AG04450 (cell line): Measurements from ENCODE around the gene RNF123. TPM values are rescaled to one million over a fixed set of nuclear protein-coding genes. Genes with fewer than 3 reads are reported as not detected.

Experiments
- CTCF ChIA-PET: fragments of 300-600, 350-600 bp; formaldehyde crosslinking; extraction: SDS; loops from one replicate; lab custom pipeline; 2022; ENCODE audit warnings: antibody characterized with exemption, inconsistent platforms; lab: Charles Lee
- POLR2A ChIA-PET: fragments of 350-600 bp; formaldehyde crosslinking; extraction: SDS; loops from one replicate; lab custom pipeline; 2021; ENCODE audit warnings: antibody characterized with exemption, inconsistent platforms; lab: Yijun Ruan, JAX
- DNase-seq: peaks from one replicate; pipeline ENCODE4 v3.0.0-alpha.2; 2011; ENCODE audit warnings: low read depth, low spot score
- H3K27ac ChIP-seq: one replicate; pipeline ENCODE4 v1.5.1; 2012; ENCODE audit warnings: low read depth, low read length, control low read depth
- H3K27me3 ChIP-seq: one replicate; pipeline ENCODE4 v1.6.0; 2012; ENCODE audit warnings: low read length; ENCODE audit not compliant: control insufficient read depth, insufficient read depth
- H3K4me3 ChIP-seq: 2 replicates; pipeline ENCODE4 v1.5.1; 2011; ENCODE audit warnings: mild to moderate bottlenecking, low read depth, low read length, control low read depth
- H3K9me3 ChIP-seq: 2 replicates; pipeline ENCODE4 v1.5.1; 2012; ENCODE audit warnings: low read length; ENCODE audit not compliant: control insufficient read depth, insufficient read depth
- polyA plus RNA-seq: library from polyadenylated mRNA; depleted of rRNA; stranded (reverse); fragments of >200 nt; gene quantifications from 2 replicates; pipeline ENCODE4 v1.2.3, GENCODE V29; 2011; rRNA removed
- small RNA-seq: library from RNA; depleted of rRNA; stranded (forward); fragments of <200 nt; gene quantifications from one replicate; pipeline ENCODE3, GENCODE V24; 2012; ENCODE audit warnings: low read depth; ENCODE audit not compliant: insufficient read length
- TF ChIP-seq, protein P1 (sequence below): IDR thresholded peaks from 2 replicates; pipeline ENCODE4 v1.5.1; 2011; ENCODE audit warnings: low read depth, low read length, control low read depth, inconsistent platforms

RNF123 gene
- polyA plus RNA-seq, 1 experiment, result 22.9 TPM

DNA sequence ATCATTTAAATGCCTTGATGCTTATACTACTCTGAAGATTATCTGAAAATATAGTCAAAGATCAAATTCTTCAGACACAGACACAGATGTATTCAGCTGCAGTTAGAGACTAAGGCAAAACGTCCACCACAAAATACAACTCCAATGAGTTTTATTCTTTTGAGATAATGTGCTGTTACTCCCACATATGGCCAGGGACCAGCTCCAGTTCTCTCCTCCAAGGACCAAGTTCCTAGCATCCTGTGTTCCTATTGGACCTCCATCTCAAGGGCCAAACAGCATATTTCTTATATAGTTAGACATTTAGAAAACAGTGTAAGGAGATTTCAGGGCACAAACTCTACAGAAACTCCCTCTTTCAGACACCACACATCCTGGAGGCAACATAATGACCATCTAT, 69.9 kb downstream of the RNF123 start:
- POLR2A ChIA-PET, result interaction anchor here (0.6 kb wide), 1 partner anchor 23 kb away, joined by 4 read pairs; no protein-coding TSS in a partner anchor
- TF ChIP-seq, protein P1, sequence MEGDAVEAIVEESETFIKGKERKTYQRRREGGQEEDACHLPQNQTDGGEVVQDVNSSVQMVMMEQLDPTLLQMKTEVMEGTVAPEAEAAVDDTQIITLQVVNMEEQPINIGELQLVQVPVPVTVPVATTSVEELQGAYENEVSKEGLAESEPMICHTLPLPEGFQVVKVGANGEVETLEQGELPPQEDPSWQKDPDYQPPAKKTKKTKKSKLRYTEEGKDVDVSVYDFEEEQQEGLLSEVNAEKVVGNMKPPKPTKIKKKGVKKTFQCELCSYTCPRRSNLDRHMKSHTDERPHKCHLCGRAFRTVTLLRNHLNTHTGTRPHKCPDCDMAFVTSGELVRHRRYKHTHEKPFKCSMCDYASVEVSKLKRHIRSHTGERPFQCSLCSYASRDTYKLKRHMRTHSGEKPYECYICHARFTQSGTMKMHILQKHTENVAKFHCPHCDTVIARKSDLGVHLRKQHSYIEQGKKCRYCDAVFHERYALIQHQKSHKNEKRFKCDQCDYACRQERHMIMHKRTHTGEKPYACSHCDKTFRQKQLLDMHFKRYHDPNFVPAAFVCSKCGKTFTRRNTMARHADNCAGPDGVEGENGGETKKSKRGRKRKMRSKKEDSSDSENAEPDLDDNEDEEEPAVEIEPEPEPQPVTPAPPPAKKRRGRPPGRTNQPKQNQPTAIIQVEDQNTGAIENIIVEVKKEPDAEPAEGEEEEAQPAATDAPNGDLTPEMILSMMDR, result no peak
- DNase-seq, result no peak
- no peaks in the 10 kb centered on the region for H3K9me3 ChIP-seq
- H3K4me3 ChIP-seq, result no peak overlapping the region
- CTCF ChIA-PET, result interaction anchor here (1.3 kb wide), 1 partner anchor 44 kb away, joined by 4 read pairs; the partner anchor contains the start of gene INKA1
- H3K27ac ChIP-seq, result no peak overlapping the region
- no peaks in the 10 kb centered on the region for H3K27me3 ChIP-seq

DNA sequence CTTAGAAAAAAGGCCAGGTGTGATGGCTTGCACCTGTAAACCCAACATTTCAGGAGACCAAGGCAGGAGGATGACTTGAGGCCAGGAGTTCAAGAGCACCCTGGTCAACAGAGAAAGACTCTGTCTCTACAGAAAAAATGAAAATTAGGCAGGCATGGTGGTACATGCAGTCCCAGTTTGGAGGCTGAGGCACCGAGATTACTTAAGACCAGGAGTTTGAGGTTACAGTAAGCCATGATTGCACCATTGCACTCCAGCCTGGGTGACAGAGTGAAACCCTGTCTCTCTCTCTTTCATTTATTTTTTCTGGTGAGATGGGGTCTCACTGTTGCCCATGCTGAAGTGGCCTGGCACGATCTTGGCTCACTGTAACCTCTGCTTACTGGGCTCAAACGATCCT, 72.3 kb downstream of the RNF123 start:
- no peak overlapping the region for H3K27ac ChIP-seq
- DNase-seq, result no peak
- TF ChIP-seq, protein P1, result no peak
- ChIA-PET POLR2A (no interaction called here), CTCF (no interaction called here)
- H3K4me3 ChIP-seq, result no peak overlapping the region
- H3K9me3 ChIP-seq, result no peaks in the 10 kb centered on the region
- no peaks in the 10 kb centered on the region for H3K27me3 ChIP-seq

DNA sequence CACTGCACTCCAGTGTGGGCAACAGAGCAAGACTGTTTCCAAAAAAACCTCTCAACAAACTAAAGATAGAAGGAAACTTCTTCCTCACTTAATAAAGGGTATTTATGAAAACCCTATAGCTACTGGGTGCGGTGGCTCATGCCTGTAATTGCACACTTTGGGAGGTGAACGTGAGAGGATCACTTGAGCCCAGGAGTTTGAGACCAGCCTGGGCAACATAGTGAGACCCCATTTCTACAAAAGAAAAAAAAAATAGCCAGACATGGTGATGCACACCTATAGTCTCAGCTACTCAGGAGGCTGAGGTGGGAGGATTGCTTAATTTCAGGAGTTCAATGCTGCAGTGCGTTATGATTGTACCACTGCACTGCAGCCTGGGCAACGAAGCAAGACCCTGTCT, 74.6 kb downstream of the RNF123 start:
- no peak overlapping the region for H3K4me3 ChIP-seq
- no peak overlapping the region for H3K27ac ChIP-seq
- no peaks in the 10 kb centered on the region for H3K27me3 ChIP-seq
- TF ChIP-seq, protein P1, result no peak
- H3K9me3 ChIP-seq, result no peaks in the 10 kb centered on the region
- CTCF ChIA-PET, result no interaction called here
- no peak for DNase-seq
- POLR2A ChIA-PET, result no interaction called here

- CTCF ChIA-PET, result interaction anchor here (0.5 to 1.6 kb wide), 3 partner anchors 20 to 69 kb away, joined by 3 to 8 read pairs (median 4); partner anchors contain the start of gene INKA1
- TF ChIP-seq, protein P1, result no peak
- H3K27me3 ChIP-seq, result no peaks in the 10 kb centered on the region
- H3K27ac ChIP-seq, result no peak overlapping the region
- H3K4me3 ChIP-seq, result no peak overlapping the region
- POLR2A ChIA-PET, result interaction anchor here (0.7 kb wide), 1 partner anchor 17 kb away, joined by 3 read pairs; the partner anchor contains the start of gene IP6K1
- no peak for DNase-seq
- no peaks in the 10 kb centered on the region for H3K9me3 ChIP-seq
These were observed 80.0 kb downstream of the RNF123 start for GRCh38 chr3:49769286-49769915.

DNA sequence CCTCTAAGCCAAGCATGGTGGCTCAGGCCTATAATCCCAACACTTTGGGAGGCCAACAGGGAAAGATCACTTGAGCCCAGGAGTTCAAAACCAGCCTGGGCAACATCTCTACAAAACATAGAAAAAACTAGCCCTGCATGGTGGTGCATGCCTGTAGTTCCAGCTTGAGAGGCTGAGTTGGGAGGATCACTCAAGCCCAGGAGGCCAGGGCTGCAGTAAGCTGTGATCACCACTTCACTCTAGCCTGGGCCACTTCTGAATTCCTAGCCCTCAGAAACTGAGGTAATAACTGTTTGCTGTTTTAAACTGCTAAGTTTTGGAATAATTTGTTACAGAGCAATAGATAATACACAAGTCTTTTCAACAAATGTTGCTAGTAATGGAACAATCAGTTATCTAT, 80.6 kb downstream of the RNF123 start:
- H3K9me3 ChIP-seq, result no peaks in the 10 kb centered on the region
- no peak overlapping the region for H3K27ac ChIP-seq
- H3K4me3 ChIP-seq, result no peak overlapping the region
- TF ChIP-seq, protein P1, result no peak
- CTCF ChIA-PET, result interaction anchor here (1.1 to 1.6 kb wide), 2 partner anchors 33 to 68 kb away, joined by 3 to 4 read pairs; partner anchors contain the start of gene INKA1
- POLR2A ChIA-PET, result interaction anchor here (0.7 kb wide), 1 partner anchor 16 kb away, joined by 3 read pairs; the partner anchor contains the start of gene IP6K1
- DNase-seq, result no peak
- H3K27me3 ChIP-seq, result no peaks in the 10 kb centered on the region

Small RNAs within 50 kb of the gene (small RNA-seq; reads per million reads assigned to genes)
- not detected for gene AMIGO3
- gene COX6CP14, result not detected

Other genes starting within 250 kb of the RNF123 start
- 29.5 and 34.2 TPM in 2 replicates for gene DAG1, start 219.3 kb upstream of the RNF123 start, polyA plus RNA-seq
- 0.01 TPM in 1 of 2 replicates, not detected in the other for gene BSN, start 135.1 kb upstream of the RNF123 start, polyA plus RNA-seq
- 85.3 and 108 TPM in 2 replicates for gene APEH, start 15.2 kb upstream of the RNF123 start, polyA plus RNA-seq
- 6.4 and 6.5 TPM in 2 replicates for gene MST1, start 83 bp upstream of the RNF123 start, polyA plus RNA-seq
- gene AMIGO3, start 30.1 kb downstream of the RNF123 start, polyA plus RNA-seq, result 0.11 TPM in 1 of 2 replicates, not detected in the other
- gene GMPPB, start 34.4 kb downstream of the RNF123 start, polyA plus RNA-seq, result 13.9 and 15.7 TPM in 2 replicates
- gene IP6K1, start 97.0 kb downstream of the RNF123 start, polyA plus RNA-seq, result 40.4 and 53.5 TPM in 2 replicates
- 0.09 TPM in 1 of 2 replicates, not detected in the other for gene CDHR4, start 110.3 kb downstream of the RNF123 start, polyA plus RNA-seq
- gene INKA1, start 113.7 kb downstream of the RNF123 start, polyA plus RNA-seq, result 1.9 and 2.8 TPM in 2 replicates
- gene UBA7, start 124.4 kb downstream of the RNF123 start, polyA plus RNA-seq, result 34.0 and 43.6 TPM in 2 replicates
- 1.7 and 2.3 TPM in 2 replicates for gene TRAIP, start 167.0 kb downstream of the RNF123 start, polyA plus RNA-seq
- gene CAMKV, start 180.3 kb downstream of the RNF123 start, polyA plus RNA-seq, result not detected in 2 replicates
- gene MST1R, start 214.3 kb downstream of the RNF123 start, polyA plus RNA-seq, result 0.10 and 0.41 TPM in 2 replicates
- 7.1 and 8.1 TPM in 2 replicates for gene MON1A, start 240.3 kb downstream of the RNF123 start, polyA plus RNA-seq